Activated CD8-positive, alpha-beta memory T cell treated with anti-CD3 and anti-CD28 coated beads for 1 hour (primary cell): ENCODE results near the gene PLOD1.
"Not testable (repeated sequence)": the region's sequence is repeated elsewhere in the genome, so short reads cannot be mapped to it uniquely, and the experiment has no call there.

ENCODE experiments used
- DNase-seq, 2 donors: peaks; one replicate each; pipeline ENCODE4 v3.0.0-alpha.2; 2020; ENCODE audit warnings: low read depth in 1 of 2; ENCODE audit errors: extremely low read depth in 1 of 2

PLOD1 gene

GRCh38 chr1:11935733-11936132, 1.2 kb downstream of the PLOD1 start:
- not testable (repeated sequence) for DNase-seq

GRCh38 chr1:11938722-11939526, 4.4 kb downstream of the PLOD1 start:
- no peak for DNase-seq

GRCh38 chr1:11939794-11940193, 5.3 kb downstream of the PLOD1 start:
- not testable (repeated sequence) for DNase-seq

GRCh38 chr1:11940260-11940921, 5.9 kb downstream of the PLOD1 start:
- no peak for DNase-seq

- no peak for DNase-seq
These were observed 7.8 kb downstream of the PLOD1 start for GRCh38 chr1:11942280-11942679.

- no peak for DNase-seq
These were observed 9.1 kb downstream of the PLOD1 start for GRCh38 chr1:11943619-11944018.

GRCh38 chr1:11944358-11944931, 9.9 kb downstream of the PLOD1 start:
- DNase-seq, result no peak

- no peak for DNase-seq
These were observed 12.1 kb downstream of the PLOD1 start for GRCh38 chr1:11946647-11947046.

GRCh38 chr1:11948822-11949458, 14.4 kb downstream of the PLOD1 start:
- DNase-seq, result no peak

GRCh38 chr1:11951901-11952300, 17.4 kb downstream of the PLOD1 start:
- DNase-seq, result no peak

- no peak for DNase-seq
These were observed 18.1 kb downstream of the PLOD1 start for GRCh38 chr1:11952455-11953109.

GRCh38 chr1:11955221-11955620, 20.7 kb downstream of the PLOD1 start:
- DNase-seq, result no peak

- no peak for DNase-seq
These were observed 22.9 kb downstream of the PLOD1 start for GRCh38 chr1:11957398-11957797.

GRCh38 chr1:11957897-11958296, 23.4 kb downstream of the PLOD1 start:
- no peak for DNase-seq

- DNase-seq, result no peak
These were observed 25.8 kb downstream of the PLOD1 start for GRCh38 chr1:11960276-11960675.

GRCh38 chr1:11960715-11961114, 26.2 kb downstream of the PLOD1 start:
- no peak for DNase-seq

- DNase-seq, result no peak
These were observed 26.7 kb downstream of the PLOD1 start for GRCh38 chr1:11961230-11961629.

- no peak for DNase-seq
These were observed 29.1 kb downstream of the PLOD1 start for GRCh38 chr1:11963622-11964021.

GRCh38 chr1:11964656-11965055, 30.1 kb downstream of the PLOD1 start:
- no peak for DNase-seq

- no peak for DNase-seq
These were observed 32.6 kb downstream of the PLOD1 start for GRCh38 chr1:11967028-11967547.
